ENCODE data around the gene PDHX. TPM values are rescaled to one million over a fixed set of nuclear protein-coding genes. Genes with fewer than 3 reads are reported as not detected.
A peak's percentile ranks its signal among the peaks of the same experiment; 100 is the strongest.

PDHX gene
- total and polyA plus RNA-seq, 8 donors: 7.2 to 21.2 (median 13.9) TPM

DNA sequence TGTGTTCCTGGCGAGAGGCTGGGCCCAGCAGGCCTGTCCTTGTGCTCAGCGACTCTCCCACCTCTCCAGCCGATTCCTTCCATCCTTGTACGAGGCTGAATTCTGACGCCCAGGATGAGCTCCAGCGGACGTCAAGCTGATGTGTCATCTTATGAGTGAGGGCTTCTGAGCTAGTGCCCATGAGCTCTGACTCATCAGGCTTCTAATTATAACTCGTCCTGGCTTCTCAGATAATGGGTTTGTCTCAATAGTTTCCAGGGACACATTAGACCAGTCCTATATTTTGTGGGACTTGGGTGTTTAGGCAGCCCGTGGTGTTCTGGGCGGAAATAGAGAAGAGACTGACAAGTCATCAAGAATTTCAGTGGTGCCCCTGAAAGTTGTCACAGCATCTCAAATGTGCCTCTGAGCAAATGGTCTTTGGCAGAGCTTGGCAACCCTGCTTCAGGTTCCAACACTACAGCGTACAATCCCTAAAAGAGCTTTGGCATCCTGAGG lies 114.3 kb downstream of the PDHX start:
- TF ChIP-seq, protein P1, sequence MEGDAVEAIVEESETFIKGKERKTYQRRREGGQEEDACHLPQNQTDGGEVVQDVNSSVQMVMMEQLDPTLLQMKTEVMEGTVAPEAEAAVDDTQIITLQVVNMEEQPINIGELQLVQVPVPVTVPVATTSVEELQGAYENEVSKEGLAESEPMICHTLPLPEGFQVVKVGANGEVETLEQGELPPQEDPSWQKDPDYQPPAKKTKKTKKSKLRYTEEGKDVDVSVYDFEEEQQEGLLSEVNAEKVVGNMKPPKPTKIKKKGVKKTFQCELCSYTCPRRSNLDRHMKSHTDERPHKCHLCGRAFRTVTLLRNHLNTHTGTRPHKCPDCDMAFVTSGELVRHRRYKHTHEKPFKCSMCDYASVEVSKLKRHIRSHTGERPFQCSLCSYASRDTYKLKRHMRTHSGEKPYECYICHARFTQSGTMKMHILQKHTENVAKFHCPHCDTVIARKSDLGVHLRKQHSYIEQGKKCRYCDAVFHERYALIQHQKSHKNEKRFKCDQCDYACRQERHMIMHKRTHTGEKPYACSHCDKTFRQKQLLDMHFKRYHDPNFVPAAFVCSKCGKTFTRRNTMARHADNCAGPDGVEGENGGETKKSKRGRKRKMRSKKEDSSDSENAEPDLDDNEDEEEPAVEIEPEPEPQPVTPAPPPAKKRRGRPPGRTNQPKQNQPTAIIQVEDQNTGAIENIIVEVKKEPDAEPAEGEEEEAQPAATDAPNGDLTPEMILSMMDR (IDR thresholded peaks at IDR 0.05): no peak
- FAIRE-seq: no peak
- intact Hi-C loops (cut with DNase I): no loop called here
- 81 to 87% methylated on average over 11 of the region's 11 CpGs for WGBS, 2 donors
- H3K36me3 ChIP-seq: no peaks in the 10 kb centered on the region
- no peaks in the 10 kb centered on the region for H3K27me3 ChIP-seq
- no peak overlapping the region for H3K4me3 ChIP-seq
- H3K4me1 ChIP-seq: no peaks in the 10 kb centered on the region
- no peak for DNase-seq
- peak in 3 of 4 donors; percentile 30 to 84 (median 55) for ATAC-seq
- no peaks in the 10 kb centered on the region for H3K9me3 ChIP-seq
- no peak overlapping the region for H3K27ac ChIP-seq

GRCh38 chr11:35031346-35031745 lies 114.9 kb downstream of the PDHX start:
- no peak overlapping the region for H3K27ac ChIP-seq
- 85 to 88% methylated on average over 2 of the region's 2 CpGs for WGBS, 2 donors
- intact Hi-C loops (cut with DNase I): no loop called here
- no peak for DNase-seq
- FAIRE-seq: no peak
- H3K27me3 ChIP-seq: no peaks in the 10 kb centered on the region
- H3K4me3 ChIP-seq: no peak overlapping the region
- H3K4me1 ChIP-seq: no peaks in the 10 kb centered on the region
- ATAC-seq: no peak
- TF ChIP-seq, protein P1 (IDR thresholded peaks at IDR 0.05): no peak
- H3K9me3 ChIP-seq: no peaks in the 10 kb centered on the region
- no peaks in the 10 kb centered on the region for H3K36me3 ChIP-seq

GRCh38 chr11:35031867-35032266 lies 115.4 kb downstream of the PDHX start:
- Histone ChIP-seq H3K9me3 (no peaks in the 10 kb centered on the region), H3K27ac (no peak overlapping the region), H3K4me1 (no peaks in the 10 kb centered on the region), H3K4me3 (no peak overlapping the region), H3K27me3 (no peaks in the 10 kb centered on the region), H3K36me3 (no peaks in the 10 kb centered on the region)
- intact Hi-C loops (cut with DNase I): no loop called here
- DNase-seq: no peak
- 85 to 90% methylated on average over 1 of the region's 1 CpG for WGBS, 2 donors
- no peak for FAIRE-seq
- no peak for ATAC-seq
- TF ChIP-seq, protein P1 (IDR thresholded peaks at IDR 0.05): no peak

- FAIRE-seq: no peak
- TF ChIP-seq, protein P1 (IDR thresholded peaks at IDR 0.05): no peak
- H3K9me3 ChIP-seq: no peaks in the 10 kb centered on the region
- H3K27ac ChIP-seq: no peak overlapping the region
- WGBS, 2 donors: 95 to 96% methylated on average over 6 of the region's 6 CpGs
- no peaks in the 10 kb centered on the region for H3K36me3 ChIP-seq
- intact Hi-C loops (cut with DNase I): no loop called here
- H3K4me3 ChIP-seq: no peak overlapping the region
- H3K4me1 ChIP-seq: no peaks in the 10 kb centered on the region
- ATAC-seq: no peak
- DNase-seq: no peak
- no peaks in the 10 kb centered on the region for H3K27me3 ChIP-seq
Observed at GRCh38 chr11:35033011-35033410, 116.6 kb downstream of the PDHX start.

GRCh38 chr11:35034401-35034800 lies 118.0 kb downstream of the PDHX start:
- Histone ChIP-seq H3K27ac (no peak overlapping the region), H3K4me3 (no peak overlapping the region), H3K36me3 (no peaks in the 10 kb centered on the region), H3K4me1 (no peaks in the 10 kb centered on the region), H3K27me3 (no peaks in the 10 kb centered on the region), H3K9me3 (no peaks in the 10 kb centered on the region)
- ATAC-seq (no peak), FAIRE-seq (no peak), DNase-seq (no peak)
- 89 to 90% methylated on average over 3 of the region's 3 CpGs for WGBS, 2 donors
- intact Hi-C loops (cut with DNase I): no loop called here
- TF ChIP-seq, protein P1 (IDR thresholded peaks at IDR 0.05): no peak

All from pancreas (tissue), 10 donors.